Measurements from ENCODE around the gene BCR. TPM values are rescaled to one million over a fixed set of nuclear protein-coding genes. Genes with fewer than 3 reads are reported as not detected.

Gene BCR
- total and polyA plus RNA-seq, 2 of the 4 experiments (the other 2 are of a cell fraction) = 28.9 to 44.6 TPM

DNA sequence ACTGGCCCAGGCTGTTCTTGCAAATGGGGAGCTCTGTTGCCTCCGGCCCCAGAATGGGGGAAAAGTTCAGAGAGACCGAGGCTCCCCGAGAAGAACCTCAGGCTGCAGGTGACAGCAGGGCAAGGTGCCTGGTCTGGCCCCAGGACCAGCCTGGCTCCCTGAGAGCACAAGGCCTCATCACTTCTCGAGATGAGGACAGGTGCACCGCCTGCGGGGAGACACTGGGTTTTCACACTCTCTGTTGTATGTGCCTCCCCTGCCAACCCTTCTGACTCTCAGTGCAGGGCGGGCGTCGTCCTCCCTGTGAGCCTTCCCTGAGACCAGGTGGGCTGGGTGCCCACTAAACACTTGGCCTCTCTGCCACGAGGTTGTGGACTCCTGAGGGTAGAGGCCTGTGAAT lies 102.2 kb downstream of the BCR start:
- 84% methylated on average over 4 of the region's 10 CpGs; no CpG with 5 or more reads in 1 of the 2 experiments for WGBS, 2 experiments (ENCODE audit: extremely low coverage in 2 of 2, insufficient read length in 1 of 2)
- H3K9me1 ChIP-seq (ENCODE audit: insufficient read depth, low read length) = 0 out of 2 replicates have a peak, but pooled peaks cover 7% of the 10 kb centered on the region
- dilution Hi-C loops (cut with HindIII; ENCODE audit: low sequenced_read_pairs, unreplicated experiment) = no loop called here
- H4K91ac ChIP-seq (ENCODE audit: insufficient read depth, low read depth, low read length) = peak overlapping the region; percentile 41; the same call in 1 of the 2 replicates
- ChIA-PET POLR2A (ENCODE audit: unreplicated experiment) (no interaction called here), CTCF (interaction anchor here (0.6 to 1.6 kb wide), 12 partner anchors 8 to 226 kb away, joined by 3 to 18 read pairs (median 5); partner anchors contain the start of gene BCR)
- TF ChIP-seq USF2 (IDR thresholded peaks at IDR 0.05; ENCODE audit: low read depth, low read length) (no peak), MAFK (IDR thresholded peaks at IDR 0.05; ENCODE audit: low read depth, low read length) (no peak), RFX5 (IDR thresholded peaks at IDR 0.05; ENCODE audit: low read depth, low read length) (no peak), RAD21 (IDR thresholded peaks at IDR 0.05; ENCODE audit: low read length) (no peak), MAZ (IDR thresholded peaks at IDR 0.05; ENCODE audit: borderline replicate concordance, low read depth, low read length) (no peak), FOS (IDR thresholded peaks at IDR 0.05; ENCODE audit: low read depth, low read length) (no peak), RCOR1 (IDR thresholded peaks at IDR 0.05; ENCODE audit: insufficient replicate concordance, low read length) (no peak), SMC3 (IDR thresholded peaks at IDR 0.05; ENCODE audit: low read depth, low read length) (no peak)
- TF ChIP-seq, protein P1, sequence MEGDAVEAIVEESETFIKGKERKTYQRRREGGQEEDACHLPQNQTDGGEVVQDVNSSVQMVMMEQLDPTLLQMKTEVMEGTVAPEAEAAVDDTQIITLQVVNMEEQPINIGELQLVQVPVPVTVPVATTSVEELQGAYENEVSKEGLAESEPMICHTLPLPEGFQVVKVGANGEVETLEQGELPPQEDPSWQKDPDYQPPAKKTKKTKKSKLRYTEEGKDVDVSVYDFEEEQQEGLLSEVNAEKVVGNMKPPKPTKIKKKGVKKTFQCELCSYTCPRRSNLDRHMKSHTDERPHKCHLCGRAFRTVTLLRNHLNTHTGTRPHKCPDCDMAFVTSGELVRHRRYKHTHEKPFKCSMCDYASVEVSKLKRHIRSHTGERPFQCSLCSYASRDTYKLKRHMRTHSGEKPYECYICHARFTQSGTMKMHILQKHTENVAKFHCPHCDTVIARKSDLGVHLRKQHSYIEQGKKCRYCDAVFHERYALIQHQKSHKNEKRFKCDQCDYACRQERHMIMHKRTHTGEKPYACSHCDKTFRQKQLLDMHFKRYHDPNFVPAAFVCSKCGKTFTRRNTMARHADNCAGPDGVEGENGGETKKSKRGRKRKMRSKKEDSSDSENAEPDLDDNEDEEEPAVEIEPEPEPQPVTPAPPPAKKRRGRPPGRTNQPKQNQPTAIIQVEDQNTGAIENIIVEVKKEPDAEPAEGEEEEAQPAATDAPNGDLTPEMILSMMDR (conservative IDR thresholded peaks at IDR 0.05; ENCODE audit: low read depth, low read length) = no peak
- no peak overlapping the region for H2BK20ac ChIP-seq (ENCODE audit: low read depth, low read length)
- H3K4me2 ChIP-seq (ENCODE audit: low read depth, low read length) = no peak overlapping the region
- peaks cover 5% of the 10 kb centered on the region; the same call in 1 of the 2 replicates for H3K4me1 ChIP-seq (ENCODE audit: control insufficient read depth, insufficient read depth, low read length)
- H3K27me3 ChIP-seq (ENCODE audit: control insufficient read depth, insufficient read depth, low read length) = no peaks in the 10 kb centered on the region
- no peaks in the 10 kb centered on the region; the same call in 1 of the 2 replicates for H4K20me1 ChIP-seq (ENCODE audit: insufficient read depth, low read length)
- no TSS peak for BruUV-seq (replicated peaks)
- DNase-seq = no peak
- H3K56ac ChIP-seq (ENCODE audit: extremely low read depth, insufficient read depth, low read length) = no peak overlapping the region
- H2BK120ac ChIP-seq (ENCODE audit: low read depth, low read length) = peak overlapping the region; percentile 25; the same call in 1 of the 2 replicates
- H2AFZ ChIP-seq (replicated peaks; ENCODE audit: low read length, poor library complexity) = peak overlapping the region; percentile 83
- H3K27ac ChIP-seq (ENCODE audit: insufficient read depth, low read length) = no peak overlapping the region
- peak overlapping the region; percentile 20 for H2BK5ac ChIP-seq (ENCODE audit: low read depth, low read length, poor library complexity, severe bottlenecking)
- H3K14ac ChIP-seq (replicated peaks; ENCODE audit: low read depth, low read length) = no peak overlapping the region
- no peak overlapping the region for H2BK15ac ChIP-seq (ENCODE audit: low read depth, low read length)
- no peak for ATAC-seq (ENCODE audit: low read depth)
- H2AK5ac ChIP-seq (ENCODE audit: low read depth, low read length) = peak overlapping the region; percentile 48
- no peak overlapping the region for H4K8ac ChIP-seq (ENCODE audit: low read depth in 2 of 2, low read length in 2 of 2)
- in situ Hi-C loops (cut with MboI; ENCODE audit: low sequenced_read_pairs) = loop anchor here (25.0 kb wide), 1 partner anchor 320 kb away; no protein-coding TSS in a partner anchor
- H3K18ac ChIP-seq (ENCODE audit: low read depth, low read length) = no peak overlapping the region
- peaks cover 35% of the 10 kb centered on the region for H3K36me3 ChIP-seq (ENCODE audit: control insufficient read depth, insufficient read depth, low read length)
- H3K9me3 ChIP-seq (ENCODE audit: control insufficient read depth, insufficient read depth, low read length) = no peaks in the 10 kb centered on the region
- no peak overlapping the region for H3K4me3 ChIP-seq (ENCODE audit: insufficient read depth, low read depth, low read length)
- peak overlapping the region; percentile 97 for H2AK9ac ChIP-seq (replicated peaks; ENCODE audit: low read depth, low read length, poor library complexity)
- no peak overlapping the region for H4K5ac ChIP-seq (ENCODE audit: low read depth, low read length)
- intact Hi-C loops (cut with micrococcal nuclease) = loop anchor here (1.0 to 5.0 kb wide), 3 partner anchors 104 to 325 kb away; no protein-coding TSS in a partner anchor
- H3K4ac ChIP-seq (ENCODE audit: low read depth, low read length) = peak overlapping the region; percentile 27; the same call in 1 of the 2 replicates
- no peak overlapping the region for H3K9ac ChIP-seq (ENCODE audit: low read depth, low read length)
- H3K23ac ChIP-seq (ENCODE audit: low read depth, low read length) = no peak overlapping the region
- peaks cover 0 to 7% of the 10 kb centered on the region in 2 experiments; a peak in 1 of 4 replicates for H3K79me1 ChIP-seq (ENCODE audit: low read depth in 1 of 2, low read length in 2 of 2)

All from IMR-90 (cell line).